Peyer's patch (tissue), 4 donors: Measurements from ENCODE around the gene MMD2.

Experiments
- POLR2A ChIP-seq, 2 donors: fragments of 450-650 bp; IDR thresholded peaks; one replicate each; pipeline ENCODE4 v1.5.1; 2017; ENCODE audit warnings: antibody characterized with exemption in 2 of 2, mild to moderate bottlenecking in 2 of 2, moderate library complexity in 2 of 2
- TF ChIP-seq, protein P1 (sequence below), 6 experiments: fragments of 450-650 bp in 4 of 6; fragments of 200-600 bp in 2 of 6; sonication (generic) in 1 of 6; IDR thresholded peaks; one replicate each; pipeline ENCODE4 v1.5.1; 2017 to 2019; ENCODE audit warnings: antibody characterized with exemption in 6 of 6, mild to moderate bottlenecking in 3 of 6, moderate library complexity in 1 of 6

DNA sequence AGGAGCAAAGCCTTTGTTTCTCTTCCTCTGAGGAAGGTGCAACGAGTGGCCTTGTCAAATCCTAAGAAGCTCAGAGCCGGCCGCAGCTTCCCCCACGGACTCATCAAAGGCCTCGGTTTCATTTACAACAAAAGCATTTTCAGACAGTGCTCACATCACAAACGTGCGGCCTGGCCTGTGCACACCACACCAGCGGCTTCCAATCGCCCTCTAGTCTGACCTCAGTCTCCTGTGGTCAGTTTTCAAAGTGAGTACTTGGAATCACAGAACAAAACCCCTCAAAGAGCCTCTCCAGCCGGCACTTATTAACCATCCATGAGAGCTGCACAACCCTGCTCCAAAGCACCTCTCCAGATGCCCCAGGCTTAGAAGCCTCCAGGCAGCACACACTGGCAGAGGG lies 78.8 kb downstream of the MMD2 start:
- TF ChIP-seq, protein P1, sequence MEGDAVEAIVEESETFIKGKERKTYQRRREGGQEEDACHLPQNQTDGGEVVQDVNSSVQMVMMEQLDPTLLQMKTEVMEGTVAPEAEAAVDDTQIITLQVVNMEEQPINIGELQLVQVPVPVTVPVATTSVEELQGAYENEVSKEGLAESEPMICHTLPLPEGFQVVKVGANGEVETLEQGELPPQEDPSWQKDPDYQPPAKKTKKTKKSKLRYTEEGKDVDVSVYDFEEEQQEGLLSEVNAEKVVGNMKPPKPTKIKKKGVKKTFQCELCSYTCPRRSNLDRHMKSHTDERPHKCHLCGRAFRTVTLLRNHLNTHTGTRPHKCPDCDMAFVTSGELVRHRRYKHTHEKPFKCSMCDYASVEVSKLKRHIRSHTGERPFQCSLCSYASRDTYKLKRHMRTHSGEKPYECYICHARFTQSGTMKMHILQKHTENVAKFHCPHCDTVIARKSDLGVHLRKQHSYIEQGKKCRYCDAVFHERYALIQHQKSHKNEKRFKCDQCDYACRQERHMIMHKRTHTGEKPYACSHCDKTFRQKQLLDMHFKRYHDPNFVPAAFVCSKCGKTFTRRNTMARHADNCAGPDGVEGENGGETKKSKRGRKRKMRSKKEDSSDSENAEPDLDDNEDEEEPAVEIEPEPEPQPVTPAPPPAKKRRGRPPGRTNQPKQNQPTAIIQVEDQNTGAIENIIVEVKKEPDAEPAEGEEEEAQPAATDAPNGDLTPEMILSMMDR (IDR thresholded peaks at IDR 0.05): no peak
- TF ChIP-seq POLR2A (IDR thresholded peaks at IDR 0.05): no peak
